Liver (tissue), 9 donors: ENCODE data around the gene DBN1. TPM values are rescaled to one million over a fixed set of nuclear protein-coding genes. Genes with fewer than 3 reads are reported as not detected.

Experiments
- DNase-seq: peaks from one replicate; pipeline ENCODE4 v3.0.0-alpha.2; 2017; ENCODE audit warnings: low spot score
- H3K27ac ChIP-seq, 2 donors: one replicate each; pipeline ENCODE4 v1.7.0; 2013; ENCODE audit warnings: inconsistent platforms in 2 of 2, low read length in 2 of 2, control low read depth in 1 of 2, low read depth in 1 of 2, mild to moderate bottlenecking in 1 of 2
- H3K27me3 ChIP-seq, 4 donors: one replicate each; pipeline versions ENCODE4 v1.6.1 to v1.7.0; 2013; ENCODE audit warnings: low read length in 3 of 4, inconsistent platforms in 1 of 4, mild to moderate bottlenecking in 1 of 4, moderate library complexity in 1 of 4; ENCODE audit not compliant: control insufficient read depth in 4 of 4, insufficient read depth in 4 of 4
- H3K36me3 ChIP-seq, 4 donors: one replicate each; pipeline versions ENCODE4 v1.6.1 to v1.7.0; 2013; ENCODE audit warnings: low read length in 3 of 4, mild to moderate bottlenecking in 3 of 4, low read depth in 1 of 4, moderate library complexity in 1 of 4; ENCODE audit not compliant: control insufficient read depth in 4 of 4, insufficient read depth in 3 of 4
- H3K4me1 ChIP-seq, 4 donors: one replicate each; pipeline versions ENCODE4 v1.6.1 to v1.7.0; 2013; ENCODE audit warnings: low read length in 3 of 4, mild to moderate bottlenecking in 3 of 4, moderate library complexity in 1 of 4; ENCODE audit not compliant: control insufficient read depth in 4 of 4, insufficient read depth in 4 of 4
- H3K4me3 ChIP-seq, 3 donors: one replicate each; pipeline versions ENCODE4 v1.6.1 to v1.7.0; 2013; ENCODE audit warnings: low read length in 3 of 3, control low read depth in 1 of 3, low read depth in 1 of 3, mild to moderate bottlenecking in 1 of 3
- H3K9ac ChIP-seq, 2 donors: one replicate each; pipeline ENCODE4 v1.7.0; 2013; ENCODE audit warnings: low read length in 2 of 2, mild to moderate bottlenecking in 2 of 2, moderate library complexity in 2 of 2, control low read depth in 1 of 2, low read depth in 1 of 2
- H3K9me3 ChIP-seq, 4 donors: one replicate each; pipeline versions ENCODE4 v1.6.1 to v1.7.0; 2013; ENCODE audit warnings: low read length in 3 of 4; ENCODE audit not compliant: control insufficient read depth in 4 of 4
- ATF3 ChIP-seq: IDR thresholded peaks from 2 replicates; pipeline ENCODE4 v1.6.1; 2016; ENCODE audit warnings: antibody characterized with exemption
- CTCF ChIP-seq: fragments of 150-350 bp; IDR thresholded peaks from 2 replicates; pipeline ENCODE4 v1.5.1; 2017; ENCODE audit warnings: improper control_type of control experiment, low read depth, low read length; ENCODE audit not compliant: missing input control
- EGR1 ChIP-seq, 2 donors: IDR thresholded peaks; 2 replicates each; pipeline ENCODE4 v1.6.1; 2016 to 2018; ENCODE audit warnings: antibody characterized with exemption in 2 of 2, low read depth in 2 of 2
- FOXA1 ChIP-seq: IDR thresholded peaks from 2 replicates; pipeline ENCODE4 v1.6.1; 2016; ENCODE audit warnings: antibody characterized with exemption
- FOXA2 ChIP-seq: IDR thresholded peaks from 2 replicates; pipeline ENCODE4 v1.6.1; 2016; ENCODE audit warnings: antibody characterized with exemption
- GABPA ChIP-seq, 2 donors: IDR thresholded peaks in 1 of 2; conservative IDR thresholded peaks in 1 of 2; 2 replicates each; pipeline ENCODE4 v1.6.1; 2016; ENCODE audit warnings: antibody characterized with exemption in 2 of 2, mild to moderate bottlenecking in 1 of 2, moderate library complexity in 1 of 2
- HNF4A ChIP-seq, 2 donors: conservative IDR thresholded peaks; 2 replicates each; pipeline ENCODE4 v1.6.1; 2016; ENCODE audit warnings: antibody characterized with exemption in 2 of 2, mild to moderate bottlenecking in 2 of 2
- HNF4G ChIP-seq: IDR thresholded peaks from 2 replicates; pipeline ENCODE4 v1.6.1; 2016; ENCODE audit warnings: antibody characterized with exemption
- JUND ChIP-seq, 2 donors: IDR thresholded peaks; 2 replicates each; pipeline ENCODE4 v1.6.1; 2016; ENCODE audit warnings: antibody characterized with exemption in 2 of 2
- MAX ChIP-seq: IDR thresholded peaks from 2 replicates; pipeline ENCODE4 v1.6.1; 2016; ENCODE audit warnings: antibody characterized with exemption
- NR2F2 ChIP-seq: IDR thresholded peaks from 2 replicates; pipeline ENCODE4 v1.6.1; 2016; ENCODE audit warnings: antibody characterized with exemption
- RAD21 ChIP-seq, 2 donors: IDR thresholded peaks; 2 replicates each; pipeline ENCODE4 v1.6.1; 2016; ENCODE audit warnings: antibody characterized with exemption in 2 of 2, mild to moderate bottlenecking in 2 of 2
- REST ChIP-seq: IDR thresholded peaks from 2 replicates; pipeline ENCODE4 v1.6.1; 2016; ENCODE audit warnings: antibody characterized with exemption, mild to moderate bottlenecking
- RXRA ChIP-seq, 2 donors: IDR thresholded peaks; 2 replicates each; pipeline ENCODE4 v1.6.1; 2017 to 2018; ENCODE audit warnings: antibody characterized with exemption in 2 of 2, mild to moderate bottlenecking in 1 of 2
- SP1 ChIP-seq: IDR thresholded peaks from 2 replicates; pipeline ENCODE4 v1.6.1; 2018; ENCODE audit warnings: antibody characterized with exemption, mild to moderate bottlenecking
- TAF1 ChIP-seq: conservative IDR thresholded peaks from 2 replicates; pipeline ENCODE4 v1.6.1; 2016; ENCODE audit warnings: antibody characterized with exemption, mild to moderate bottlenecking
- YY1 ChIP-seq: IDR thresholded peaks from 2 replicates; pipeline ENCODE4 v1.6.1; 2016; ENCODE audit warnings: antibody characterized with exemption, mild to moderate bottlenecking
- ZBTB33 ChIP-seq: IDR thresholded peaks from 2 replicates; pipeline ENCODE4 v1.6.1; 2016; ENCODE audit warnings: antibody characterized with exemption
- WGBS: extraction: QIAGEN DNeasy Blood & Tissue Kit; methylation state at CpG from one replicate; pipeline ENCODE4 v1.1.7; 2013; 5-methylcytosine and 5-hydroxymethylcytosine counted together
- polyA plus RNA-seq, 2 donors: library from polyadenylated mRNA; stranded (reverse) in 1 of 2; unstranded in 1 of 2; fragments of 200-250 nt in 1 of 2; fragments of >200 nt in 1 of 2; fragmentation: Nextera tagmentation in 1 of 2; extraction: Ambion mirVana in 1 of 2; gene quantifications; one replicate each; pipeline versions ENCODE4 v1.2.1 to v1.2.3, GENCODE V29; 2013 to 2015
- total RNA-seq, 2 donors: library from RNA; depleted of rRNA; stranded (reverse); fragments of >200 nt; gene quantifications; one replicate each; pipeline ENCODE4 v1.2.3, GENCODE V29; 2014
- donor health status: healthy.
- donor health status: healthy.
- donor health status: healthy.
- donor health status: healthy.
- donor health status: healthy.

The DBN1 gene
- total and polyA plus RNA-seq, 4 donors, result 1.5 to 4.9 (median 2.0) TPM

- Histone ChIP-seq H3K9ac (no peak overlapping the region), H3K27me3 (no peaks in the 10 kb centered on the region), H3K9me3 (no peaks in the 10 kb centered on the region), H3K4me1 (peaks cover 3 to 22% (median 16%) of the 10 kb centered on the region in 4 donors), H3K36me3 (peaks cover 6 to 17% (median 8%) of the 10 kb centered on the region in 4 donors), H3K4me3 (no peak overlapping the region), H3K27ac (peak overlapping the region; percentile 44 to 57)
- TF ChIP-seq GABPA (IDR thresholded peaks at IDR 0.05 in 1 of 2, conservative IDR thresholded peaks at IDR 0.05 in 1 of 2), result no peak
- TF ChIP-seq EGR1 (IDR thresholded peaks at IDR 0.05; ENCODE audit: low read depth in 2 of 2), result no peak
- TF ChIP-seq TAF1, result no peak
- no peak for TF ChIP-seq REST
- TF ChIP-seq CTCF, result no peak
- TF ChIP-seq FOXA1, result no peak
- TF ChIP-seq JUND (IDR thresholded peaks at IDR 0.05), result no peak
- no peak for TF ChIP-seq RXRA (IDR thresholded peaks at IDR 0.05)
- no peak for TF ChIP-seq RAD21 (IDR thresholded peaks at IDR 0.05)
- TF ChIP-seq SP1, result no peak
- no peak for TF ChIP-seq NR2F2
- no peak for DNase-seq
- 89% methylated on average over 26 of the region's 26 CpGs for WGBS
Measured at GRCh38 chr5:177430140-177430951, 43.1 kb downstream of the DBN1 start.

GRCh38 chr5:177429248-177430040 lies 44.0 kb downstream of the DBN1 start:
- no peaks in the 10 kb centered on the region for H3K27me3 ChIP-seq
- H3K4me1 ChIP-seq, result peaks cover 3 to 25% (median 17%) of the 10 kb centered on the region in 4 donors
- no peak for DNase-seq
- H3K4me3 ChIP-seq, result no peak overlapping the region
- H3K36me3 ChIP-seq, result peaks cover 2 to 10% (median 4%) of the 10 kb centered on the region in 4 donors
- no peaks in the 10 kb centered on the region for H3K9me3 ChIP-seq
- WGBS, result 80% methylated on average over 6 of the region's 6 CpGs
- peak overlapping the region; percentile 63 to 73 for H3K27ac ChIP-seq
- H3K9ac ChIP-seq, result no peak overlapping the region
- TF ChIP-seq FOXA1 (no peak), REST (no peak), NR2F2 (no peak), GABPA (IDR thresholded peaks at IDR 0.05 in 1 of 2, conservative IDR thresholded peaks at IDR 0.05 in 1 of 2) (no peak), HNF4A (conservative IDR thresholded peaks at IDR 0.05) (no peak), ZBTB33 (no peak), RXRA (IDR thresholded peaks at IDR 0.05) (no peak), ATF3 (no peak), JUND (IDR thresholded peaks at IDR 0.05) (no peak), HNF4G (no peak), YY1 (no peak), EGR1 (IDR thresholded peaks at IDR 0.05; ENCODE audit: low read depth in 2 of 2) (no peak), RAD21 (IDR thresholded peaks at IDR 0.05) (no peak), FOXA2 (no peak), TAF1 (no peak), SP1 (no peak), MAX (no peak)
